ENCODE measurements around the gene PSAP.
"Not testable (repeated sequence)": the region's sequence is repeated elsewhere in the genome, so short reads cannot be mapped to it uniquely, and the experiment has no call there.

Gene PSAP

GRCh38 chr10:71873582-71874211 lies 22.6 kb upstream of the PSAP start:
- no peak for DNase-seq (ENCODE audit: low read depth)

- not testable (repeated sequence) for DNase-seq (ENCODE audit: low read depth)
Observed at GRCh38 chr10:71869601-71870000, 18.6 kb upstream of the PSAP start.

GRCh38 chr10:71868192-71868697 lies 17.2 kb upstream of the PSAP start:
- no peak for DNase-seq (ENCODE audit: low read depth)

- no peak for DNase-seq (ENCODE audit: low read depth)
Observed at GRCh38 chr10:71865561-71866041, 14.6 kb upstream of the PSAP start.

- no peak for DNase-seq (ENCODE audit: low read depth)
Observed at GRCh38 chr10:71864911-71865361, 13.9 kb upstream of the PSAP start.

GRCh38 chr10:71863203-71863602 lies 12.2 kb upstream of the PSAP start:
- no peak for DNase-seq (ENCODE audit: low read depth)

GRCh38 chr10:71860243-71861029 lies 9.4 kb upstream of the PSAP start:
- DNase-seq (ENCODE audit: low read depth): no peak

GRCh38 chr10:71857934-71858890 lies 7.2 kb upstream of the PSAP start:
- no peak for DNase-seq (ENCODE audit: low read depth)

GRCh38 chr10:71856619-71857018 lies 5.6 kb upstream of the PSAP start:
- DNase-seq (ENCODE audit: low read depth): no peak

GRCh38 chr10:71854031-71854430 lies 3.0 kb upstream of the PSAP start:
- DNase-seq (ENCODE audit: low read depth): no peak

- no peak for DNase-seq (ENCODE audit: low read depth)
Observed at GRCh38 chr10:71852355-71852937, 1.4 kb upstream of the PSAP start.

GRCh38 chr10:71851465-71852095 lies 529 bp upstream of the PSAP start:
- not testable (repeated sequence) for DNase-seq (ENCODE audit: low read depth)

- DNase-seq (ENCODE audit: low read depth): no peak
Observed at GRCh38 chr10:71850021-71850742, 869 bp downstream of the PSAP start.

- no peak for DNase-seq (ENCODE audit: low read depth)
Observed at GRCh38 chr10:71849461-71849908, 1.6 kb downstream of the PSAP start.

- DNase-seq (ENCODE audit: low read depth): no peak
Observed at GRCh38 chr10:71848325-71849275, 2.5 kb downstream of the PSAP start.

- DNase-seq (ENCODE audit: low read depth): no peak
Observed at GRCh38 chr10:71847418-71847817, 3.6 kb downstream of the PSAP start.

GRCh38 chr10:71846816-71847215 lies 4.2 kb downstream of the PSAP start:
- DNase-seq (ENCODE audit: low read depth): no peak

GRCh38 chr10:71845410-71846405 lies 5.3 kb downstream of the PSAP start:
- DNase-seq (ENCODE audit: low read depth): no peak
